Natural killer cell (primary cell): Measurements from ENCODE around the gene ACOT12. TPM values are rescaled to one million over a fixed set of nuclear protein-coding genes. Genes with fewer than 3 reads are reported as not detected.
"Not testable (repeated sequence)": the region's sequence is repeated elsewhere in the genome, so short reads cannot be mapped to it uniquely, and the experiment has no call there.

Experiments
- ATAC-seq, 3 donors: fragments of 150-1000 bp in 2 of 3; fragments of 200-7000 bp in 1 of 3; cut with Tn5 transposase; 1 replicate in 1 of 3; 2 replicates in 2 of 3; pipeline ENCODE4 v1.10.0; 2021; ENCODE audit warnings: mild to moderate bottlenecking in 2 of 3, moderate library complexity in 2 of 3
- DNase-seq, 2 donors: peaks; one replicate each; pipeline versions ENCODE4 v3.0.0 to v3.0.0-alpha.2; 2013 to 2021; ENCODE audit warnings: mixed read lengths in 1 of 2
- H3K27ac ChIP-seq: one replicate; pipeline ENCODE4 v1.5.1; 2013; ENCODE audit warnings: mild to moderate bottlenecking, low read length
- H3K27me3 ChIP-seq: one replicate; pipeline ENCODE4 v1.6.1; 2013; ENCODE audit warnings: low read length; ENCODE audit not compliant: control insufficient read depth, insufficient read depth
- H3K36me3 ChIP-seq: one replicate; pipeline ENCODE4 v1.6.1; 2013; ENCODE audit warnings: low read length; ENCODE audit not compliant: control insufficient read depth, insufficient read depth
- H3K4me1 ChIP-seq: one replicate; pipeline ENCODE4 v1.6.1; 2013; ENCODE audit warnings: low read length; ENCODE audit not compliant: control insufficient read depth, insufficient read depth
- H3K4me3 ChIP-seq: one replicate; pipeline ENCODE4 v1.5.1; 2013; ENCODE audit warnings: low read length
- H3K9me3 ChIP-seq: one replicate; pipeline ENCODE4 v1.6.1; 2013; ENCODE audit warnings: low read length; ENCODE audit not compliant: control insufficient read depth, insufficient read depth
- H3K27ac Mint-ChIP-seq, 2 donors: one replicate each; pipeline ENCODE4 v1.8.0; 2022; ENCODE audit warnings: mild to moderate bottlenecking in 2 of 2, mixed read lengths in 2 of 2, moderate library complexity in 1 of 2
- H3K27me3 Mint-ChIP-seq, 2 donors: one replicate each; pipeline ENCODE4 v1.8.0; 2022; ENCODE audit warnings: low read depth in 2 of 2, mixed read lengths in 2 of 2
- H3K36me3 Mint-ChIP-seq: one replicate; pipeline ENCODE4 v1.8.0; 2022; ENCODE audit warnings: mixed read lengths
- H3K4me1 Mint-ChIP-seq, 2 donors: one replicate each; pipeline ENCODE4 v1.8.0; 2022; ENCODE audit warnings: mixed read lengths in 2 of 2
- H3K4me3 Mint-ChIP-seq: one replicate; pipeline ENCODE4 v1.8.0; 2022; ENCODE audit warnings: mild to moderate bottlenecking, moderate library complexity, mixed read lengths
- H3K9me3 Mint-ChIP-seq, 2 donors: one replicate each; pipeline ENCODE4 v1.8.0; 2022; ENCODE audit warnings: mixed read lengths in 2 of 2
- WGBS: methylation state at CpG from one replicate; pipeline ENCODE4 v1.1.7; 2013; ENCODE audit warnings: missing lambda C conversion rate; ENCODE audit not compliant: insufficient coverage; 5-methylcytosine and 5-hydroxymethylcytosine counted together
- intact Hi-C: fragments of 100-400 bp; cut with micrococcal nuclease; formaldehyde crosslinking; loops from one replicate; pipeline ENCODE4 v1.14.2; 2022
- total RNA-seq, 4 donors: library from RNA; stranded (reverse); fragments of 120-200 nt in 1 of 4; gene quantifications; one replicate each; pipeline versions ENCODE4 v1.2.3 to v1.2.4, GENCODE V29; 2013 to 2022
- TF ChIP-seq, protein P1 (sequence below): fragments of 200-600 bp; IDR thresholded peaks from one replicate; pipeline ENCODE4 v1.8.0; 2022; ENCODE audit warnings: antibody characterized with exemption

ACOT12 gene
- total RNA-seq, 3 donors from 2014 or later (not counting 1 experiment from before 2014, with no cell fraction given): not detected

DNA sequence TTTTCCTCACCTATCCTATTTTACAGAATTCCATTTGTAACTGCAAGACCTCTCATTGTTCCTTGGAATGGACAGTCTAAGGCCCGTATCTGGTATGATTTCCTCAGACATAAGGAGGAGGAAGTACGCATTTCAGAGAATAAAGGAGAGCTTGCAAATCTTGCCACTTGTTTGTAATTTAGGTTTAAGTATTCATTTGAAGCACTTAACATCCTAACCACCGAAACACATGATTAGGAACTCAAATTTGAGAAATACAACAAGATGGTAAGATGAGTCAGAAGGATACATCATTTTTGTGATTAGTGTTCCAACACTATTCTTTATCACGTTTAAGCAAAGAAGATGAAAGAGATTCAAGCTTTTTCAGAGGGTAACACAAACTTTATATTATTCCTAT is 96.4 kb downstream of the ACOT12 start:
- intact Hi-C loops: loop anchor here (5.0 kb wide), 1 partner anchor 610 kb away; no protein-coding TSS in a partner anchor
- peaks cover 31 to 37% of the 10 kb centered on the region in 2 donors for H3K4me1 Mint-ChIP-seq
- 90% methylated on average over 2 of the region's 4 CpGs for WGBS

DNA sequence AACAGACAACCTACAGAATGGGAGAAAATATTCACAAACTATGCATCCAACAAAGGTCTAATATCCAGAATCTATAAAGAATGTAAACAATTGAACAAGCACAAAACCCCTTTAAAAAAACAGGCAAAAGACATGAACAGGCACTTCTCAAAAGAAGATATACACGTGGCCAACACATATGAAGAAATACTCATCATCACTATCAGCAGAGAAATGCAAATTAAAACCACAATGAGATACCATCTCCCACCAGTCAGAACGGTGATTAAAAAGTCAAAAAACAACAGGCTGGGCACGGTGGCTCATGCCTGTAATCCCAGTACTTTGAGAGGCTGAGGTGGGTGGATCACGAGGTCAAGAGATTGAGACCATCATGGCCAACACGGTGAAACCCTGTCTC is 99.9 kb downstream of the ACOT12 start:
- H3K9me3 ChIP-seq, H3K27me3 ChIP-seq, H3K36me3 Mint-ChIP-seq, H3K36me3 ChIP-seq, H3K4me3 Mint-ChIP-seq, H3K4me1 ChIP-seq, H3K9me3 Mint-ChIP-seq, H3K4me3 ChIP-seq, ATAC-seq, H3K27ac Mint-ChIP-seq, intact Hi-C loops, H3K27ac ChIP-seq, H3K27me3 Mint-ChIP-seq, DNase-seq: not testable (repeated sequence)
- H3K4me1 Mint-ChIP-seq: peaks cover 18 to 28% of the 10 kb centered on the region in 2 donors
- 70% methylated on average over 4 of the region's 5 CpGs for WGBS

More for the DNA sequence above, 96.4 kb downstream of the ACOT12 start:
- H3K4me1 ChIP-seq: peaks cover 21% of the 10 kb centered on the region
- Mint-ChIP-seq H3K27me3 (no peaks in the 10 kb centered on the region), H3K27ac (no peak overlapping the region), H3K9me3 (peaks cover 2 to 3% of the 10 kb centered on the region in 2 donors), H3K4me3 (no peak overlapping the region), H3K36me3 (no peaks in the 10 kb centered on the region)
- H3K27me3 ChIP-seq: no peaks in the 10 kb centered on the region
- H3K4me3 ChIP-seq: no peak overlapping the region
- no peak overlapping the region for H3K27ac ChIP-seq
- TF ChIP-seq, protein P1, sequence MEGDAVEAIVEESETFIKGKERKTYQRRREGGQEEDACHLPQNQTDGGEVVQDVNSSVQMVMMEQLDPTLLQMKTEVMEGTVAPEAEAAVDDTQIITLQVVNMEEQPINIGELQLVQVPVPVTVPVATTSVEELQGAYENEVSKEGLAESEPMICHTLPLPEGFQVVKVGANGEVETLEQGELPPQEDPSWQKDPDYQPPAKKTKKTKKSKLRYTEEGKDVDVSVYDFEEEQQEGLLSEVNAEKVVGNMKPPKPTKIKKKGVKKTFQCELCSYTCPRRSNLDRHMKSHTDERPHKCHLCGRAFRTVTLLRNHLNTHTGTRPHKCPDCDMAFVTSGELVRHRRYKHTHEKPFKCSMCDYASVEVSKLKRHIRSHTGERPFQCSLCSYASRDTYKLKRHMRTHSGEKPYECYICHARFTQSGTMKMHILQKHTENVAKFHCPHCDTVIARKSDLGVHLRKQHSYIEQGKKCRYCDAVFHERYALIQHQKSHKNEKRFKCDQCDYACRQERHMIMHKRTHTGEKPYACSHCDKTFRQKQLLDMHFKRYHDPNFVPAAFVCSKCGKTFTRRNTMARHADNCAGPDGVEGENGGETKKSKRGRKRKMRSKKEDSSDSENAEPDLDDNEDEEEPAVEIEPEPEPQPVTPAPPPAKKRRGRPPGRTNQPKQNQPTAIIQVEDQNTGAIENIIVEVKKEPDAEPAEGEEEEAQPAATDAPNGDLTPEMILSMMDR: no peak
- no peak for DNase-seq
- no peaks in the 10 kb centered on the region for H3K36me3 ChIP-seq
- H3K9me3 ChIP-seq: no peaks in the 10 kb centered on the region
- ATAC-seq: no peak

DNA sequence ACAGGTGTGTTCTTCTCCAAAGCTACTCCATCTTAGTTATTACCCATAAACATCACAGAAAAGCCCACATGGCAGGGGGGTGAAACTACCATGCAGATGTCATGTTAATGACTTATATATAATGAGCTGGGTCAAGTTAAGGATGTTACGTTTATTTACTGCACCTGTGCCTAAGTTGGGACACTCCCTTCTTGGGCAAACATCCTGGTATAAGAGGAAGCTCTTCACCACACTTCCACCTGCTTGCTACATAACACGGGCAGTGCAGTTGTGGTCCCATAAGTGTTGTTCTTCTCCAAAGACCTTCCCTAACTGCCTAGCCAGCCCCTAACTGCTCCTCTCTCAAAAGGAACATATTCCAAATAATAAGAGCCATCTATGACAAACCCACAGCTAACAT is 101.8 kb downstream of the ACOT12 start:
- 71% methylated on average over 1 of the region's 2 CpGs for WGBS
- intact Hi-C loops: no loop called here
- no peaks in the 10 kb centered on the region for H3K4me1 ChIP-seq
- peaks cover 18 to 28% of the 10 kb centered on the region in 2 donors for H3K4me1 Mint-ChIP-seq
- DNase-seq (no peak), ATAC-seq (no peak)
- H3K27me3 Mint-ChIP-seq: no peaks in the 10 kb centered on the region
- H3K4me3 ChIP-seq: no peak overlapping the region
- H3K9me3 Mint-ChIP-seq: peaks cover 2 to 6% of the 10 kb centered on the region in 2 donors
- H3K27ac Mint-ChIP-seq: no peak overlapping the region
- H3K4me3 Mint-ChIP-seq: no peak overlapping the region
- no peaks in the 10 kb centered on the region for H3K36me3 ChIP-seq
- H3K36me3 Mint-ChIP-seq: no peaks in the 10 kb centered on the region
- no peaks in the 10 kb centered on the region for H3K27me3 ChIP-seq
- H3K9me3 ChIP-seq: no peaks in the 10 kb centered on the region
- TF ChIP-seq, protein P1: no peak
- no peak overlapping the region for H3K27ac ChIP-seq

DNA sequence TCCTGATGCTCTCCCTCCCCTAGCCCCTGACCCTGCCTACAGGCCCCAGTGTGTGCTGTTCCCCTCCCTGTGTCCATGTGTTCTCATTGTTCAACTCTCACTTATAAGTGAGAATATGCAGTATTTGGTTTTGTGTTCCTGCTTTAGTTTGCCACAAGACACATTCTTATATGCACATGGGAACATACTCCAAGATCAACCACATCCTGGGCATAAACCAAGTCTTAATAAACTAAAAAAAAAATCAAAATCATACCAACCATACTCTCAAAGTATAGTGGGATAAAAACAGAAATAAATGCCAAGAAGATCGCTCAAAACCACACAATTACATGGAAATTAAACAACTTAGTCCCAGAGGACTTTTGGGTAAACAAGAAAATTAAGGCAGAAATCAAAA is 103.8 kb downstream of the ACOT12 start:
- H3K4me3 ChIP-seq: no peak overlapping the region
- no peaks in the 10 kb centered on the region for H3K27me3 Mint-ChIP-seq
- peaks cover 2 to 6% of the 10 kb centered on the region in 2 donors for H3K9me3 Mint-ChIP-seq
- no peaks in the 10 kb centered on the region for H3K9me3 ChIP-seq
- TF ChIP-seq, protein P1: no peak
- H3K36me3 Mint-ChIP-seq: no peaks in the 10 kb centered on the region
- no peaks in the 10 kb centered on the region for H3K27me3 ChIP-seq
- no peak for DNase-seq
- intact Hi-C loops: no loop called here
- H3K4me1 Mint-ChIP-seq: peaks cover 18 to 28% of the 10 kb centered on the region in 2 donors
- H3K27ac Mint-ChIP-seq: no peak overlapping the region
- H3K27ac ChIP-seq: no peak overlapping the region
- WGBS: no CpG with 5 or more reads among the region's 1 CpG
- H3K4me1 ChIP-seq: no peaks in the 10 kb centered on the region
- H3K36me3 ChIP-seq: no peaks in the 10 kb centered on the region
- ATAC-seq: no peak
- no peak overlapping the region for H3K4me3 Mint-ChIP-seq
